ENCODE results near the gene PTGIS.

PTGIS gene

GRCh38 chr20:49579874-49580812 is 12.2 kb upstream of the PTGIS start:
- TF ChIP-seq YY1 (IDR thresholded peaks at IDR 0.05; ENCODE audit: low read depth) (no peak), TEAD4 (IDR thresholded peaks at IDR 0.05) (no peak), FOXM1 (IDR thresholded peaks at IDR 0.05; ENCODE audit: borderline replicate concordance, low read depth) (no peak), USF1 (IDR thresholded peaks at IDR 0.05) (no peak), CREB1 (IDR thresholded peaks at IDR 0.05; ENCODE audit: low read depth) (no peak), REST (IDR thresholded peaks at IDR 0.05; ENCODE audit: low read depth) (no peak), NFIC (IDR thresholded peaks at IDR 0.05) (no peak), EGR1 (IDR thresholded peaks at IDR 0.05) (no peak), EP300 (IDR thresholded peaks at IDR 0.05; ENCODE audit: borderline replicate concordance) (no peak)

- TF ChIP-seq CREB1 (IDR thresholded peaks at IDR 0.05; ENCODE audit: low read depth) (no peak), ZBTB7A (IDR thresholded peaks at IDR 0.05; ENCODE audit: low read depth) (no peak), RAD21 (IDR thresholded peaks at IDR 0.05; ENCODE audit: low read depth) (no peak), NFIC (IDR thresholded peaks at IDR 0.05) (no peak), TCF12 (IDR thresholded peaks at IDR 0.05; ENCODE audit: low read depth) (no peak), REST (IDR thresholded peaks at IDR 0.05; ENCODE audit: low read depth) (no peak), EP300 (IDR thresholded peaks at IDR 0.05; ENCODE audit: borderline replicate concordance) (no peak), MAX (IDR thresholded peaks at IDR 0.05) (no peak), EGR1 (IDR thresholded peaks at IDR 0.05) (no peak), CEBPB (IDR thresholded peaks at IDR 0.05) (no peak), TAF1 (IDR thresholded peaks at IDR 0.05; ENCODE audit: low read depth) (no peak), YY1 (IDR thresholded peaks at IDR 0.05; ENCODE audit: low read depth) (no peak), FOXM1 (IDR thresholded peaks at IDR 0.05; ENCODE audit: borderline replicate concordance, low read depth) (no peak), TEAD4 (IDR thresholded peaks at IDR 0.05) (no peak), USF1 (IDR thresholded peaks at IDR 0.05) (no peak)
These were observed 11.3 kb upstream of the PTGIS start for GRCh38 chr20:49579195-49579594.

- no peak for TF ChIP-seq TAF1 (IDR thresholded peaks at IDR 0.05; ENCODE audit: low read depth)
These were observed 10.5 kb upstream of the PTGIS start for GRCh38 chr20:49578436-49578835.

- TF ChIP-seq EP300 (IDR thresholded peaks at IDR 0.05; ENCODE audit: borderline replicate concordance), result no peak
- TF ChIP-seq RAD21 (IDR thresholded peaks at IDR 0.05; ENCODE audit: low read depth), result no peak
These were observed 7.7 kb upstream of the PTGIS start for GRCh38 chr20:49575551-49576060.

- TF ChIP-seq CEBPB (IDR thresholded peaks at IDR 0.05) (no peak), NFIC (IDR thresholded peaks at IDR 0.05) (no peak), FOXM1 (IDR thresholded peaks at IDR 0.05; ENCODE audit: borderline replicate concordance, low read depth) (no peak), REST (IDR thresholded peaks at IDR 0.05; ENCODE audit: low read depth) (no peak), YY1 (IDR thresholded peaks at IDR 0.05; ENCODE audit: low read depth) (no peak), EGR1 (IDR thresholded peaks at IDR 0.05) (no peak), ZBTB7A (IDR thresholded peaks at IDR 0.05; ENCODE audit: low read depth) (no peak), USF1 (IDR thresholded peaks at IDR 0.05) (no peak), TAF1 (IDR thresholded peaks at IDR 0.05; ENCODE audit: low read depth) (no peak), TCF12 (IDR thresholded peaks at IDR 0.05; ENCODE audit: low read depth) (no peak), MAX (IDR thresholded peaks at IDR 0.05) (no peak), RAD21 (IDR thresholded peaks at IDR 0.05; ENCODE audit: low read depth) (no peak), TEAD4 (IDR thresholded peaks at IDR 0.05) (no peak), CREB1 (IDR thresholded peaks at IDR 0.05; ENCODE audit: low read depth) (no peak), EP300 (IDR thresholded peaks at IDR 0.05; ENCODE audit: borderline replicate concordance) (no peak)
These were observed 6.0 kb upstream of the PTGIS start for GRCh38 chr20:49573900-49574416.

All from Ishikawa (cell line).